PFSK-1 (cell line): ENCODE results near the gene PRELID1.

Source experiments
- FOXP2 ChIP-seq: optimal IDR thresholded peaks from 2 replicates; pipeline ENCODE3; 2011; ENCODE audit warnings: borderline replicate concordance, control low read depth, inconsistent platforms; ENCODE audit not compliant: insufficient read depth; ENCODE audit errors: extremely low read length, extremely low read depth
- POLR2AphosphoS5 ChIP-seq: IDR thresholded peaks from 2 replicates; pipeline ENCODE4 v1.6.1; 2012; ENCODE audit warnings: low read depth, mild to moderate bottlenecking, control low read depth, low read length, moderate library complexity
- SIN3A ChIP-seq: IDR thresholded peaks from 2 replicates; pipeline ENCODE4 v1.6.1; 2012; ENCODE audit warnings: mild to moderate bottlenecking, low read length, moderate library complexity, borderline replicate concordance; ENCODE audit not compliant: insufficient read depth
- TAF1 ChIP-seq: IDR thresholded peaks from 2 replicates; pipeline ENCODE4 v1.6.1; 2012; ENCODE audit warnings: low read length, control low read depth, borderline replicate concordance; ENCODE audit not compliant: insufficient read depth
- TF ChIP-seq, protein P1 (sequence below), 2 experiments: IDR thresholded peaks; 2 replicates each; pipeline versions ENCODE4 v1.6.1 to v1.8.0; 2011 to 2012; ENCODE audit warnings: low read depth in 2 of 2, low read length in 2 of 2, control low read depth in 1 of 2, inconsistent platforms in 1 of 2, mild to moderate bottlenecking in 1 of 2, moderate library complexity in 1 of 2; ENCODE audit not compliant: insufficient read depth in 1 of 2

- TF ChIP-seq POLR2AphosphoS5 (no peak), TAF1 (no peak), SIN3A (no peak), FOXP2 (no peak)
- TF ChIP-seq, protein P1, sequence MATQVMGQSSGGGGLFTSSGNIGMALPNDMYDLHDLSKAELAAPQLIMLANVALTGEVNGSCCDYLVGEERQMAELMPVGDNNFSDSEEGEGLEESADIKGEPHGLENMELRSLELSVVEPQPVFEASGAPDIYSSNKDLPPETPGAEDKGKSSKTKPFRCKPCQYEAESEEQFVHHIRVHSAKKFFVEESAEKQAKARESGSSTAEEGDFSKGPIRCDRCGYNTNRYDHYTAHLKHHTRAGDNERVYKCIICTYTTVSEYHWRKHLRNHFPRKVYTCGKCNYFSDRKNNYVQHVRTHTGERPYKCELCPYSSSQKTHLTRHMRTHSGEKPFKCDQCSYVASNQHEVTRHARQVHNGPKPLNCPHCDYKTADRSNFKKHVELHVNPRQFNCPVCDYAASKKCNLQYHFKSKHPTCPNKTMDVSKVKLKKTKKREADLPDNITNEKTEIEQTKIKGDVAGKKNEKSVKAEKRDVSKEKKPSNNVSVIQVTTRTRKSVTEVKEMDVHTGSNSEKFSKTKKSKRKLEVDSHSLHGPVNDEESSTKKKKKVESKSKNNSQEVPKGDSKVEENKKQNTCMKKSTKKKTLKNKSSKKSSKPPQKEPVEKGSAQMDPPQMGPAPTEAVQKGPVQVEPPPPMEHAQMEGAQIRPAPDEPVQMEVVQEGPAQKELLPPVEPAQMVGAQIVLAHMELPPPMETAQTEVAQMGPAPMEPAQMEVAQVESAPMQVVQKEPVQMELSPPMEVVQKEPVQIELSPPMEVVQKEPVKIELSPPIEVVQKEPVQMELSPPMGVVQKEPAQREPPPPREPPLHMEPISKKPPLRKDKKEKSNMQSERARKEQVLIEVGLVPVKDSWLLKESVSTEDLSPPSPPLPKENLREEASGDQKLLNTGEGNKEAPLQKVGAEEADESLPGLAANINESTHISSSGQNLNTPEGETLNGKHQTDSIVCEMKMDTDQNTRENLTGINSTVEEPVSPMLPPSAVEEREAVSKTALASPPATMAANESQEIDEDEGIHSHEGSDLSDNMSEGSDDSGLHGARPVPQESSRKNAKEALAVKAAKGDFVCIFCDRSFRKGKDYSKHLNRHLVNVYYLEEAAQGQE (IDR thresholded peaks at IDR 0.05; ENCODE audit: insufficient read depth in 1 of 2, low read depth in 2 of 2, low read length in 2 of 2): no peak
Measured at GRCh38 chr5:177339107-177339638, 35.6 kb downstream of the PRELID1 start.
